Loucy (cell line): ENCODE measurements around the gene ESR2.

Experiments
- EZH2phosphoT487 ChIP-seq: fragments of 200-600 bp; IDR thresholded peaks from 2 replicates; pipeline ENCODE4 v1.6.1; 2018; ENCODE audit warnings: antibody characterized with exemption, mild to moderate bottlenecking, moderate library complexity, borderline replicate concordance
- TF ChIP-seq, protein P1 (sequence below): fragments of 200-600 bp; sonication (generic); conservative IDR thresholded peaks from 2 replicates; pipeline ENCODE4 v1.5.1; 2014; ENCODE audit warnings: mild to moderate bottlenecking, antibody characterized with exemption, low read length

DNA sequence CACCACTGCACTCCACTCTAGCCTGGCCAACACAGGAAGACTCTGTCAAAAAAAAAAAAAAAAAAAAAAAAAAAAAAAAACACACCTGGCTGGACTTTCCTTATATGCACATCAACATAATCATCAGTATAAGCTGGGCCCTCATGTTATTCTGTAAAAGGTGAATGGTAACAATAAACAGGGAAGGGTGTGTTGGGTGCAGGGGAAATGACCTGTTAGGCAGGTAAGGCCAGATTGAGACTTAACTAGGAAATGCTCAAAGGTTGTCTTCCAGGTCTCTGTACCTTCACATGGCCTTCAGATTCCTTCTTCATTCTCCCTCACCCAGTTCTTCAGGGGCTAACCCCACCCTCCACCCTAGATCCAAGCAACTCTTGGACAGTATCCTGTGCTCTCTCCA, 47.5 kb downstream of the ESR2 start:
- TF ChIP-seq, protein P1, sequence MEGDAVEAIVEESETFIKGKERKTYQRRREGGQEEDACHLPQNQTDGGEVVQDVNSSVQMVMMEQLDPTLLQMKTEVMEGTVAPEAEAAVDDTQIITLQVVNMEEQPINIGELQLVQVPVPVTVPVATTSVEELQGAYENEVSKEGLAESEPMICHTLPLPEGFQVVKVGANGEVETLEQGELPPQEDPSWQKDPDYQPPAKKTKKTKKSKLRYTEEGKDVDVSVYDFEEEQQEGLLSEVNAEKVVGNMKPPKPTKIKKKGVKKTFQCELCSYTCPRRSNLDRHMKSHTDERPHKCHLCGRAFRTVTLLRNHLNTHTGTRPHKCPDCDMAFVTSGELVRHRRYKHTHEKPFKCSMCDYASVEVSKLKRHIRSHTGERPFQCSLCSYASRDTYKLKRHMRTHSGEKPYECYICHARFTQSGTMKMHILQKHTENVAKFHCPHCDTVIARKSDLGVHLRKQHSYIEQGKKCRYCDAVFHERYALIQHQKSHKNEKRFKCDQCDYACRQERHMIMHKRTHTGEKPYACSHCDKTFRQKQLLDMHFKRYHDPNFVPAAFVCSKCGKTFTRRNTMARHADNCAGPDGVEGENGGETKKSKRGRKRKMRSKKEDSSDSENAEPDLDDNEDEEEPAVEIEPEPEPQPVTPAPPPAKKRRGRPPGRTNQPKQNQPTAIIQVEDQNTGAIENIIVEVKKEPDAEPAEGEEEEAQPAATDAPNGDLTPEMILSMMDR = no peak
- no peak for TF ChIP-seq EZH2phosphoT487
